ENCODE data around the gene SPHK2. TPM values are rescaled to one million over a fixed set of nuclear protein-coding genes. Genes with fewer than 3 reads are reported as not detected.

The SPHK2 gene
- polyA plus RNA-seq, 2 of the 4 experiments (the other 2 are of a cell fraction), result 6.1 to 18.3 TPM

GRCh38 chr19:48624067-48624594, 4.8 kb downstream of the SPHK2 start:
- no peak for FAIRE-seq
- Histone ChIP-seq H3K9me3 (no peaks in the 10 kb centered on the region), H3K4me2 (peak overlapping the region; percentile 72), H3K4me1 (peaks cover 27% of the 10 kb centered on the region), H3K4me3 (peak overlapping the region; percentile 29), H3K27ac (peak overlapping the region; percentile 61 to 76)
- 54% methylated on average over 27 of the region's 40 CpGs for WGBS (ENCODE audit: missing lambda C conversion rate)
- TF ChIP-seq, protein P1, sequence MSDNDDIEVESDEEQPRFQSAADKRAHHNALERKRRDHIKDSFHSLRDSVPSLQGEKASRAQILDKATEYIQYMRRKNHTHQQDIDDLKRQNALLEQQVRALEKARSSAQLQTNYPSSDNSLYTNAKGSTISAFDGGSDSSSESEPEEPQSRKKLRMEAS (IDR thresholded peaks at IDR 0.05), result 0 out of 2 replicates have a peak, but pooled peaks have one; percentile 40
- TF ChIP-seq POLR2AphosphoS2 (conservative IDR thresholded peaks at IDR 0.05; ENCODE audit: low read length), result no peak
- no peak for TF ChIP-seq CEBPB (IDR thresholded peaks at IDR 0.05)
- TF ChIP-seq RAD21 (conservative IDR thresholded peaks at IDR 0.05 in 1 of 2, IDR thresholded peaks at IDR 0.05 in 1 of 2), result no peak
- TF ChIP-seq GATA3 (IDR thresholded peaks at IDR 0.05; ENCODE audit: borderline replicate concordance), result no peak
- TF ChIP-seq PBX3 (IDR thresholded peaks at IDR 0.05), result no peak
- no peak for TF ChIP-seq SMC3 (IDR thresholded peaks at IDR 0.05)
- TF ChIP-seq, protein P2, sequence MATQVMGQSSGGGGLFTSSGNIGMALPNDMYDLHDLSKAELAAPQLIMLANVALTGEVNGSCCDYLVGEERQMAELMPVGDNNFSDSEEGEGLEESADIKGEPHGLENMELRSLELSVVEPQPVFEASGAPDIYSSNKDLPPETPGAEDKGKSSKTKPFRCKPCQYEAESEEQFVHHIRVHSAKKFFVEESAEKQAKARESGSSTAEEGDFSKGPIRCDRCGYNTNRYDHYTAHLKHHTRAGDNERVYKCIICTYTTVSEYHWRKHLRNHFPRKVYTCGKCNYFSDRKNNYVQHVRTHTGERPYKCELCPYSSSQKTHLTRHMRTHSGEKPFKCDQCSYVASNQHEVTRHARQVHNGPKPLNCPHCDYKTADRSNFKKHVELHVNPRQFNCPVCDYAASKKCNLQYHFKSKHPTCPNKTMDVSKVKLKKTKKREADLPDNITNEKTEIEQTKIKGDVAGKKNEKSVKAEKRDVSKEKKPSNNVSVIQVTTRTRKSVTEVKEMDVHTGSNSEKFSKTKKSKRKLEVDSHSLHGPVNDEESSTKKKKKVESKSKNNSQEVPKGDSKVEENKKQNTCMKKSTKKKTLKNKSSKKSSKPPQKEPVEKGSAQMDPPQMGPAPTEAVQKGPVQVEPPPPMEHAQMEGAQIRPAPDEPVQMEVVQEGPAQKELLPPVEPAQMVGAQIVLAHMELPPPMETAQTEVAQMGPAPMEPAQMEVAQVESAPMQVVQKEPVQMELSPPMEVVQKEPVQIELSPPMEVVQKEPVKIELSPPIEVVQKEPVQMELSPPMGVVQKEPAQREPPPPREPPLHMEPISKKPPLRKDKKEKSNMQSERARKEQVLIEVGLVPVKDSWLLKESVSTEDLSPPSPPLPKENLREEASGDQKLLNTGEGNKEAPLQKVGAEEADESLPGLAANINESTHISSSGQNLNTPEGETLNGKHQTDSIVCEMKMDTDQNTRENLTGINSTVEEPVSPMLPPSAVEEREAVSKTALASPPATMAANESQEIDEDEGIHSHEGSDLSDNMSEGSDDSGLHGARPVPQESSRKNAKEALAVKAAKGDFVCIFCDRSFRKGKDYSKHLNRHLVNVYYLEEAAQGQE (IDR thresholded peaks at IDR 0.05), result peak; percentile 51
- peak; percentile 37 for TF ChIP-seq CHD2 (IDR thresholded peaks at IDR 0.05; ENCODE audit: low read length, partially characterized antibody)
- no peak for TF ChIP-seq HOXB13 (CRISPR knock-in tag; IDR thresholded peaks at IDR 0.05; ENCODE audit: low read depth)
- TF ChIP-seq HOXA7 (CRISPR knock-in tag; IDR thresholded peaks at IDR 0.05), result no peak
- no peak for TF ChIP-seq CBX2 (IDR thresholded peaks at IDR 0.05; ENCODE audit: borderline replicate concordance, low read depth)
- ATAC-seq, result peak; percentile 71 to 83
- ChIA-PET CTCF (interaction anchor here (0.5 to 1.6 kb wide), 10 partner anchors 9 to 118 kb away, joined by 3 to 5 read pairs (median 3); partner anchors contain the start of genes CA11 and FAM83E), POLR2A (interaction anchor here (0.9 to 1.0 kb wide), 2 partner anchors 10 to 14 kb away, joined by 3 to 9 read pairs; no protein-coding TSS in a partner anchor)
- peak; percentile 93 to 97 for DNase-seq (ENCODE audit: low read depth in 1 of 2, low spot score in 1 of 2)

- Histone ChIP-seq H3K9me3 (no peaks in the 10 kb centered on the region), H3K27ac (peak overlapping the region in 1 of 2 experiments; percentile 73; a peak in 3 of 6 replicates), H3K4me2 (peak overlapping the region; percentile 72), H3K4me1 (peaks cover 24% of the 10 kb centered on the region), H3K4me3 (peak overlapping the region; percentile 29; the same call in 1 of the 3 replicates)
- ChIA-PET POLR2A (no interaction called here), CTCF (interaction anchor here (0.6 kb wide), 1 partner anchor 846 kb away, joined by 3 read pairs; no protein-coding TSS in a partner anchor)
- FAIRE-seq (no peak), ATAC-seq (no peak), DNase-seq (ENCODE audit: low read depth in 1 of 2, low spot score in 1 of 2) (no peak)
- TF ChIP-seq HDAC2 (IDR thresholded peaks at IDR 0.05) (no peak), RARB (CRISPR knock-in tag; IDR thresholded peaks at IDR 0.05) (no peak), RNF2 (IDR thresholded peaks at IDR 0.05; ENCODE audit: borderline replicate concordance, low read depth) (no peak), KDM5A (IDR thresholded peaks at IDR 0.05) (no peak)
- 76% methylated on average over 22 of the region's 24 CpGs for WGBS (ENCODE audit: missing lambda C conversion rate)
These were observed 5.8 kb downstream of the SPHK2 start for GRCh38 chr19:48624791-48625723.

Data from A549 (cell line).